ENCODE measurements around the gene FNIP2. TPM values are rescaled to one million over a fixed set of nuclear protein-coding genes. Genes with fewer than 3 reads are reported as not detected.
A peak's percentile ranks its signal among the peaks of the same experiment; 100 is the strongest.
"Not testable (repeated sequence)": the region's sequence is repeated elsewhere in the genome, so short reads cannot be mapped to it uniquely, and the experiment has no call there.

The FNIP2 gene
- total and polyA plus RNA-seq, 3 experiments from 2014 or later, result 5.1 to 13.3 (median 11.7) TPM

DNA sequence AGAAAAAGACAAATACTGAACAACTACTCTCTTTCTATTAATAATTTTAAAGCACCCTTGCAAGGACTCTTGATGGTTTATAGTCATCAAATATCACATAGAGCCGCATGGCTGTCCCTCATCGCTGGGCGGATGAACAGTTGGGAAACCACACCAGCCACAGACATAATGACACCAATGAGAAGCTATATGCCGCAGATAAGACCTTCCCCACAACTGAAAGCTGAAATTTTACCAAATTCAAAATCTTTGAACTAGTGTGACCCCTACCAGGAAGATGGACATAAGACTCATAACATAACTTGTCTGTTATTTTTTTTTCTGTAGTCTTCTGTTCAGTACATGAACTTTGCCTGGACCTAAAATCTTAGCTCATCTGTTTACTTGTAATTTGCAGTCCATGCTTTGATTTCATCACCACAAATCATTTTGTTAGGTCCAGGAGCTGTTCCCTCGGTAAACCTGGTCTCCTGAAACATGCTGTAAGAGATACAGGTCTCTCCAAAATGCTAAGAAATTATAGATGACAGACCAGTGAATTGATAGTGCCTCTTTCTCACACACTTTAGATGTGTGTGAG lies 176.8 kb downstream of the FNIP2 start:
- POLR2A ChIA-PET, result no interaction called here
- no peaks in the 10 kb centered on the region for H3K9me3 ChIP-seq (ENCODE audit: low read length)
- no peaks in the 10 kb centered on the region for H3K36me3 ChIP-seq (ENCODE audit: insufficient read depth, low read length)
- DNase-seq, result no peak
- H3K4me3 ChIP-seq (ENCODE audit: low read length), result no peak overlapping the region
- H3K27ac ChIP-seq (ENCODE audit: low read depth, low read length), result no peak overlapping the region
- Mint-ChIP-seq H3K4me1 (peaks cover 6 to 17% (median 11%) of the 10 kb centered on the region in 3 donors), H3K4me3 (no peak overlapping the region), H3K9me3 (peaks cover 0 to 4% (median 0%) of the 10 kb centered on the region in 5 donors), H3K27me3 (peaks cover 6 to 13% of the 10 kb centered on the region in 2 donors), H3K27ac (no peak overlapping the region), H3K36me3 (peaks cover 0 to 2% (median 0%) of the 10 kb centered on the region in 3 donors)
- no peaks in the 10 kb centered on the region for H3K27me3 ChIP-seq (ENCODE audit: insufficient read depth, low read length, poor library complexity, severe bottlenecking)
- H3K4me1 ChIP-seq (ENCODE audit: insufficient read depth, low read length), result no peaks in the 10 kb centered on the region
- CTCF ChIA-PET, result interaction anchor here (0.8 kb wide), 1 partner anchor 83 kb away, joined by 3 read pairs; no protein-coding TSS in a partner anchor

DNA sequence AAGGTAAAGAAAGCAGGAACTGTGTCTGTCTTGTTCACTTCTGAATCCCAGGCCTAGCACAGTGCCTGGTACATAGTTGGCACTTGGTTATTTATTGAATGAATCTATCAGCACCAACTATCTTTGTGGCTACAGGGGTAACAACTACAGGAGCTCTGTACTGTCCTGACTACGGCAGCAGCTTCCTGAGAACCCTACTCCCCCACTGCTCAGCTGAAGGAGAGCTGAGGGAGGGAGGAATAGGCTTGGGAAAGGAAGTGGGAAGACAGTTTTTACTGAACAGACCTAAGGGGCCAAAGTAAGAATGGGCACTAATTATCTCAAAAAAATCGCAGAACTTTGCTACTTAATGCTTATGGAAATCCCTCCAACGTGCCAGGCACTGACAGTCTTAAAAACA lies 178.0 kb downstream of the FNIP2 start:
- Histone ChIP-seq H3K27ac (ENCODE audit: low read depth, low read length) (no peak overlapping the region), H3K27me3 (ENCODE audit: insufficient read depth, low read length, poor library complexity, severe bottlenecking) (no peaks in the 10 kb centered on the region), H3K4me1 (ENCODE audit: insufficient read depth, low read length) (no peaks in the 10 kb centered on the region), H3K4me3 (ENCODE audit: low read length) (no peak overlapping the region), H3K9me3 (ENCODE audit: low read length) (no peaks in the 10 kb centered on the region), H3K36me3 (ENCODE audit: insufficient read depth, low read length) (no peaks in the 10 kb centered on the region)
- Mint-ChIP-seq H3K27ac (no peak overlapping the region), H3K4me3 (no peak overlapping the region), H3K9me3 (peaks cover 4 to 8% (median 6%) of the 10 kb centered on the region in 5 donors), H3K36me3 (peaks cover 0 to 6% (median 2%) of the 10 kb centered on the region in 3 donors), H3K27me3 (peaks cover 6 to 13% of the 10 kb centered on the region in 2 donors), H3K4me1 (peaks cover 6 to 17% (median 11%) of the 10 kb centered on the region in 3 donors)
- POLR2A ChIA-PET, result no interaction called here
- DNase-seq, result no peak
- CTCF ChIA-PET, result no interaction called here

DNA sequence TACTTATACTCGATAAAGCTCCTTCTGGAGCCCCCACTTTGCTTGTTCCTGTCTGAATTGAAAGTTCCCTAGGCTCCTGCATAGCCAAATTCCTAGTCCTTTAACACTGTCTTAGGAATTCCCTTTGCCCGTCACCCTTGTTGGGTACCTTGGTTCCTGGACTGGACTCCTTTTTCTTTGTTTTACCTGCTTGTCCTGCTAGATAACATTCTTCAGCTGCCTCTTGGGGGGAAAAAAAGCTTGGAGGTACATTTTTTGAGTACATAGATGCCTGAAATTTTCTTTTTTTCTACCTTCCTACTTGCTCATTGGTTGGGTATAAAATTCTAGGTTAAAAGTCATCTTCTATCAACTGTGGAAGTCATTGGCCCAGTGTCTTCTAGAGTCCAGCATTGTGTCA lies 179.2 kb downstream of the FNIP2 start:
- H3K4me1 ChIP-seq (ENCODE audit: insufficient read depth, low read length), result no peaks in the 10 kb centered on the region
- H3K27me3 Mint-ChIP-seq, result peaks cover 6 to 13% of the 10 kb centered on the region in 2 donors
- no peak overlapping the region for H3K4me3 ChIP-seq (ENCODE audit: low read length)
- no peaks in the 10 kb centered on the region for H3K36me3 ChIP-seq (ENCODE audit: insufficient read depth, low read length)
- ChIA-PET POLR2A (no interaction called here), CTCF (no interaction called here)
- H3K27ac ChIP-seq (ENCODE audit: low read depth, low read length), result no peak overlapping the region
- H3K27me3 ChIP-seq (ENCODE audit: insufficient read depth, low read length, poor library complexity, severe bottlenecking), result no peaks in the 10 kb centered on the region
- peak overlapping the region in 1 of 8 donors; percentile 57 for H3K27ac Mint-ChIP-seq
- H3K9me3 ChIP-seq (ENCODE audit: low read length), result peaks cover 8% of the 10 kb centered on the region
- peaks cover 6 to 17% (median 11%) of the 10 kb centered on the region in 3 donors for H3K4me1 Mint-ChIP-seq
- peaks cover 10 to 19% (median 15%) of the 10 kb centered on the region in 5 donors for H3K9me3 Mint-ChIP-seq
- DNase-seq, result no peak
- H3K4me3 Mint-ChIP-seq, result peak overlapping the region in 1 of 7 donors; percentile 19
- peaks cover 0 to 17% (median 2%) of the 10 kb centered on the region in 3 donors for H3K36me3 Mint-ChIP-seq

DNA sequence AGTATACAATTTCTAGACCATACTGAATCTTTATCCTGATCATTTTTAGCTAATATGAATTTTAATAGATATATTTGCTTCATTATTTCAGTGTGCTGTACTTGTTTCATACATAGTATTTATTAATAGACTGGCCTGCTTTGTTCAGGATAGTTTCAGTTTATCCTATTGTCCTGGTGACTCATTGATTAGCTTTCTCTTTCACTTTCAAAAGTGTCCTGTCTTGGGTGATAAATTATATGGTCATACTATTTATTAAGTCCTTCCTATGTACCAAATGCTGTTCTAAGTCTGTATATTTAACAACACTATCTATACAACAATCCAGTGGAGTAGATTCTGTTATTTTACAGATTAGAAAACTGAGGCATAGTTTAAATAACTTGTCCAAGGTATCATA lies 180.3 kb downstream of the FNIP2 start:
- H3K4me3 Mint-ChIP-seq, result peak overlapping the region in 4 of 7 donors; percentile 12 to 78 (median 38)
- H3K4me1 Mint-ChIP-seq, result peaks cover 6 to 17% (median 11%) of the 10 kb centered on the region in 3 donors
- ChIA-PET CTCF (no interaction called here), POLR2A (interaction anchor here (0.7 kb wide), 1 partner anchor 149 kb away, joined by 5 read pairs; no protein-coding TSS in a partner anchor)
- peaks cover 0 to 17% (median 2%) of the 10 kb centered on the region in 3 donors for H3K36me3 Mint-ChIP-seq
- H3K4me3 ChIP-seq (ENCODE audit: low read length), result no peak overlapping the region
- H3K27ac Mint-ChIP-seq, result peak overlapping the region in 1 of 8 donors; percentile 82
- peaks cover 8% of the 10 kb centered on the region for H3K9me3 ChIP-seq (ENCODE audit: low read length)
- no peaks in the 10 kb centered on the region for H3K4me1 ChIP-seq (ENCODE audit: insufficient read depth, low read length)
- no peak overlapping the region for H3K27ac ChIP-seq (ENCODE audit: low read depth, low read length)
- DNase-seq, result no peak
- H3K27me3 Mint-ChIP-seq, result peaks cover 5 to 13% of the 10 kb centered on the region in 2 donors
- no peaks in the 10 kb centered on the region for H3K27me3 ChIP-seq (ENCODE audit: insufficient read depth, low read length, poor library complexity, severe bottlenecking)
- peaks cover 10 to 19% (median 17%) of the 10 kb centered on the region in 5 donors for H3K9me3 Mint-ChIP-seq
- no peaks in the 10 kb centered on the region for H3K36me3 ChIP-seq (ENCODE audit: insufficient read depth, low read length)

DNA sequence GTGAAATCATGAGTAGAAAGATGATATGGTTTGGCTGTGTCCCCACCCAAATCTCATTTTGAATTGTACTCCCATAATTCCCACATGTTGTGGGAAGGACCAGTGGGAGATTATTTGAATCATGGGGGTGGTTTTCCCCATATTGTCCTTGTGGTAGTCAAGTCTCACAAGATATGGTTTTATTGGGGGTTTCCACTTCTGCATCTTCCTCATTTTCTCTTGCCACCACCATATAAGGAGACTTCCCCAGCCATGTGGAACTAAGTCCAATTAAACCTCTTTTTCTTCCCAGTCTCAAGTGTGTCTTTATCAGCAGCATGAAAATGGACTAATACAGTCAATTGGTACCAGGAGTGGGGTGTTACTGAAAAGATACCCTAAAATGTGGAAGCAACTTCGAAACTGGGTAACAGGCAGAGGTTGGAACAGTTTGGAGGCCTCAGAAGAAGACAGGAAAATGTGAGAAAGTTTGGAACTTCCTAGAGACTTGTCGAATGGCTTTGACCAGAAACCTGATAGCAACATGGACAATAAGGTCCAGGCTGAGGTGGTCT lies 183.5 kb downstream of the FNIP2 start:
- Mint-ChIP-seq H3K4me1 (peaks cover 6 to 17% (median 11%) of the 10 kb centered on the region in 3 donors), H3K36me3 (peaks cover 0 to 17% (median 2%) of the 10 kb centered on the region in 3 donors), H3K9me3 (peaks cover 8 to 21% (median 17%) of the 10 kb centered on the region in 5 donors)
- CTCF ChIA-PET; H3K9me3 ChIP-seq (ENCODE audit: low read length); H3K4me3 Mint-ChIP-seq; H3K4me3 ChIP-seq (ENCODE audit: low read length); H3K27ac ChIP-seq (ENCODE audit: low read depth, low read length); H3K27me3 Mint-ChIP-seq; H3K36me3 ChIP-seq (ENCODE audit: insufficient read depth, low read length); DNase-seq; H3K27me3 ChIP-seq (ENCODE audit: insufficient read depth, low read length, poor library complexity, severe bottlenecking); POLR2A ChIA-PET; H3K27ac Mint-ChIP-seq; H3K4me1 ChIP-seq (ENCODE audit: insufficient read depth, low read length): not testable (repeated sequence)

GRCh38 chr4:158956345-158956744 lies 187.5 kb downstream of the FNIP2 start:
- POLR2A ChIA-PET; H3K9me3 ChIP-seq (ENCODE audit: low read length); H3K4me3 Mint-ChIP-seq; H3K4me1 Mint-ChIP-seq; DNase-seq; H3K27me3 ChIP-seq (ENCODE audit: insufficient read depth, low read length, poor library complexity, severe bottlenecking); CTCF ChIA-PET; H3K4me3 ChIP-seq (ENCODE audit: low read length); H3K27me3 Mint-ChIP-seq; H3K36me3 ChIP-seq (ENCODE audit: insufficient read depth, low read length); H3K27ac ChIP-seq (ENCODE audit: low read depth, low read length); H3K4me1 ChIP-seq (ENCODE audit: insufficient read depth, low read length); H3K27ac Mint-ChIP-seq: not testable (repeated sequence)
- Mint-ChIP-seq H3K36me3 (peaks cover 0 to 16% (median 0%) of the 10 kb centered on the region in 3 donors), H3K9me3 (peaks cover 8 to 20% (median 16%) of the 10 kb centered on the region in 5 donors)

GRCh38 chr4:158956918-158957317 lies 188.1 kb downstream of the FNIP2 start:
- H3K4me1 ChIP-seq (ENCODE audit: insufficient read depth, low read length); H3K27me3 Mint-ChIP-seq; H3K4me3 Mint-ChIP-seq; H3K36me3 ChIP-seq (ENCODE audit: insufficient read depth, low read length); H3K27ac ChIP-seq (ENCODE audit: low read depth, low read length); POLR2A ChIA-PET; H3K27me3 ChIP-seq (ENCODE audit: insufficient read depth, low read length, poor library complexity, severe bottlenecking); H3K4me3 ChIP-seq (ENCODE audit: low read length); H3K27ac Mint-ChIP-seq; H3K4me1 Mint-ChIP-seq; DNase-seq; H3K9me3 ChIP-seq (ENCODE audit: low read length); CTCF ChIA-PET: not testable (repeated sequence)
- Mint-ChIP-seq H3K9me3 (peaks cover 6 to 14% (median 10%) of the 10 kb centered on the region in 5 donors), H3K36me3 (peaks cover 0 to 10% (median 0%) of the 10 kb centered on the region in 3 donors)

Data from CD8-positive, alpha-beta memory T cell (primary cell).